Smooth muscle cell (in vitro differentiated cells): ENCODE results near the gene YPEL2. TPM values are rescaled to one million over a fixed set of nuclear protein-coding genes. Genes with fewer than 3 reads are reported as not detected.

Source experiments
- DNase-seq: peaks from one replicate; lab custom pipeline; 2025; ENCODE audit not compliant: unreplicated experiment; lab: John Stamatoyannopoulos, UW
- H2AFZ ChIP-seq: fragments of 200-600 bp; sonication (generic); 2 replicates; pipeline ENCODE4 v1.6.0; 2016; ENCODE audit warnings: antibody characterized with exemption, low read depth, mild to moderate bottlenecking
- H3F3A ChIP-seq: fragments of 200-600 bp; sonication (generic); 2 replicates; pipeline ENCODE4 v1.6.0; 2017; ENCODE audit warnings: antibody characterized with exemption, low read depth
- H3K27ac ChIP-seq: fragments of 200-600 bp; sonication (generic); 2 replicates; pipeline ENCODE4 v1.5.1; 2016; ENCODE audit warnings: low read depth, mild to moderate bottlenecking
- H3K27me3 ChIP-seq: fragments of 200-600 bp; sonication (generic); 2 replicates; pipeline ENCODE4 v1.6.1; 2016; ENCODE audit warnings: low read depth, mild to moderate bottlenecking
- H3K36me3 ChIP-seq: fragments of 200-600 bp; sonication (generic); 2 replicates; pipeline ENCODE4 v1.5.1; 2016; ENCODE audit warnings: low read depth
- H3K4me1 ChIP-seq: fragments of 200-600 bp; sonication (generic); 2 replicates; pipeline ENCODE4 v1.5.1; 2016; ENCODE audit warnings: low read depth
- H3K4me2 ChIP-seq: fragments of 200-600 bp; sonication (generic); 2 replicates; pipeline ENCODE4 v1.6.0; 2016; ENCODE audit warnings: mild to moderate bottlenecking
- H3K4me3 ChIP-seq: fragments of 200-600 bp; sonication (generic); 2 replicates; pipeline ENCODE4 v1.5.1; 2016; ENCODE audit warnings: mild to moderate bottlenecking
- H3K79me2 ChIP-seq: fragments of 200-600 bp; sonication (generic); 2 replicates; pipeline ENCODE4 v1.6.0; 2016; ENCODE audit warnings: low read depth, mild to moderate bottlenecking
- H3K9ac ChIP-seq: fragments of 200-600 bp; sonication (generic); 2 replicates; pipeline ENCODE4 v1.6.0; 2016; ENCODE audit warnings: low read depth
- H3K9me3 ChIP-seq: fragments of 200-600 bp; sonication (generic); replicated peaks from 2 replicates; pipeline ENCODE4 v1.5.1; 2016; ENCODE audit warnings: low read depth
- H4K20me1 ChIP-seq: fragments of 200-600 bp; sonication (generic); 2 replicates; pipeline ENCODE4 v1.6.0; 2016; ENCODE audit warnings: low read depth
- CTCF ChIP-seq: fragments of 200-600 bp; sonication (generic); IDR thresholded peaks from 2 replicates; pipeline ENCODE4 v1.5.1; 2017; ENCODE audit warnings: borderline replicate concordance, mild to moderate bottlenecking, antibody characterized with exemption; ENCODE audit not compliant: insufficient read depth, poor library complexity, severe bottlenecking
- WGBS: methylation state at CpG from one replicate; pipeline ENCODE4 v1.1.7; 2016; ENCODE audit warnings: low lambda C conversion rate; 5-methylcytosine and 5-hydroxymethylcytosine counted together
- polyA plus RNA-seq: library from polyadenylated mRNA; unstranded; fragments of >200 nt; fragmentation: Nextera tagmentation; extraction: Ambion mirVana; gene quantifications from 2 replicates; pipeline ENCODE4 v1.2.1, GENCODE V29; 2016
- total RNA-seq: library from RNA; depleted of rRNA; stranded (reverse); fragments of >200 nt; gene quantifications from 2 replicates; pipeline ENCODE4 v1.2.3, GENCODE V29; 2014

The YPEL2 gene
- total and polyA plus RNA-seq, 2 experiments from 2014 or later, result 4.0 to 9.6 TPM

GRCh38 chr17:59405944-59406705, 74.7 kb downstream of the YPEL2 start:
- H2AFZ ChIP-seq, result no peak overlapping the region
- 92% methylated on average over 13 of the region's 13 CpGs for WGBS
- no peak overlapping the region for H3K4me3 ChIP-seq
- no peaks in the 10 kb centered on the region for H3K27me3 ChIP-seq
- no peaks in the 10 kb centered on the region for H3K79me2 ChIP-seq
- H3K27ac ChIP-seq, result no peak overlapping the region
- no peak for DNase-seq
- peak overlapping the region; percentile 9 for H3K4me2 ChIP-seq
- no peak overlapping the region for H3K9ac ChIP-seq
- no peaks in the 10 kb centered on the region for H4K20me1 ChIP-seq
- H3K36me3 ChIP-seq, result no peaks in the 10 kb centered on the region
- H3F3A ChIP-seq, result no peaks in the 10 kb centered on the region
- no peaks in the 10 kb centered on the region for H3K4me1 ChIP-seq
- no peak for TF ChIP-seq CTCF
- no peaks in the 10 kb centered on the region for H3K9me3 ChIP-seq

DNA sequence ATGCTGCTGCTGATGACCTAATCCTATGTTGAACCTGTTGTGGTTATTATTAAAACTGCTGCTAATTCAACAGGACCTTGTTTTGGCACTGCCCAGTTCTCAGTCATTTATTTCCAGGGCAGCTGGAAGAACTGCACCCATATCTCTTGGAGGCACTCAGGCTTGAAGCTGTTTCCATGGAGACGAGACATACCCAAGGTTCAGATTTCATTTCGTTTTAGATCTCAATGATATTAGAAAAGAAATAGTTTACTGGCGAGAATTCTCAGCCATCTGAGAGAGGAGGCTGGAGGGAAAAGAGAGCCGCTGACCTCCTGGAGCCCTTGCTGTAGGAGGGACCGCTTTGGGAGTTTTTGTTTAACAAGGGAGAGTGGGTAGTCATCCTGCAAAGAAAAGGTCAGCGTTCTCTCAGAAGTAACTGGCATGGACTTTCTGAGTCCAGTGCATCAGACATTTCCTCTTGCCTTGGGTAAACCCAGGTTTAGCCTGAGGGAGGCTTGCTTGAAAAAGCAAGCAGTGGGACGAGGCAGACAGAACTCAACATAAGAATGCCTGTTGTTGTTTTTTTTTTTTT, 75.4 kb downstream of the YPEL2 start:
- DNase-seq, result no peak
- H2AFZ ChIP-seq, result no peak overlapping the region
- H3K27me3 ChIP-seq, result no peaks in the 10 kb centered on the region
- H3F3A ChIP-seq, result no peaks in the 10 kb centered on the region
- WGBS, result 55% methylated on average over 7 of the region's 7 CpGs
- no peak overlapping the region for H3K4me3 ChIP-seq
- H3K27ac ChIP-seq, result no peak overlapping the region
- H4K20me1 ChIP-seq, result no peaks in the 10 kb centered on the region
- H3K4me2 ChIP-seq, result peak overlapping the region; percentile 9
- H3K9me3 ChIP-seq, result no peaks in the 10 kb centered on the region
- no peaks in the 10 kb centered on the region for H3K36me3 ChIP-seq
- no peak for TF ChIP-seq CTCF
- no peak overlapping the region for H3K9ac ChIP-seq
- no peaks in the 10 kb centered on the region for H3K4me1 ChIP-seq
- no peaks in the 10 kb centered on the region for H3K79me2 ChIP-seq

DNA sequence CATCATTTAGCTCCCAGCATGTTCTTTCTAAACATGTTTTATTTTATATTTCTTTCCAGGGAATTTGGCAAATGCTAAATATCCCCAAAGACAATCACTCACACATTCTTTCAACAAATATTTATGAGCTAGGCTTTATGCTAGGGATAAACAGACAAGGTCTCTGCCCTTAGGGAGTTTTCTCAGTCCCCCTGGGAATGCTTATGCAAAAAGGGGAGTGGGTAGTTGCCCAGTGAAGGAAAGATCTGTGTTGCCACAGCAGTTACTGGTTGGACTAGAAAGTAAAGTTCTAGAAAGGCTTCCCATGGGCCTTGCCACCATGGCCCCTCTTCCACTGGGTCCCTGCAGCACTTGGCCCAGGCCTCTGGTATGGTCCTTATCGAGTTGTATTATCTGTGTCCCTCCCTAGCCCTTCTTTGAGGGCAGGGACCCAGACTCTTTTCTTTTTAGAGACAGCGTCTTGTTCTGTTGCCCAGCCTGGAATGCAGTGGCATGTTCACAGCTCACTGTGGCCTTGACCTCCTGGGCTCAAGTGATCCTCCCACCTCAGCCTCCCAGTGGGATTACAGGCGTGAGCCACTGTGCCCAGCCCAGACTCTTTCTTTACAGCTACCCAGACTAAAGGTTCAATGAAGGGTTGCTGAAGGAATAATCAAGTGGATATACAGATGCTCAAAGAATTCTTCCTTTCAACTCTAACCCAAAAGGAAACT, 78.0 kb downstream of the YPEL2 start:
- no peak overlapping the region for H3K4me2 ChIP-seq
- H3F3A ChIP-seq, result no peaks in the 10 kb centered on the region
- no peaks in the 10 kb centered on the region for H4K20me1 ChIP-seq
- H3K27me3 ChIP-seq, result no peaks in the 10 kb centered on the region
- no peak for DNase-seq
- H3K36me3 ChIP-seq, result no peaks in the 10 kb centered on the region
- no peak overlapping the region for H3K9ac ChIP-seq
- H3K4me1 ChIP-seq, result no peaks in the 10 kb centered on the region
- no peaks in the 10 kb centered on the region for H3K79me2 ChIP-seq
- H3K27ac ChIP-seq, result no peak overlapping the region
- no peak overlapping the region for H2AFZ ChIP-seq
- TF ChIP-seq CTCF, result no peak
- WGBS, result 95% methylated on average over 3 of the region's 3 CpGs
- no peak overlapping the region for H3K4me3 ChIP-seq
- H3K9me3 ChIP-seq, result no peaks in the 10 kb centered on the region
